Measurements from ENCODE around the gene TCEA2. TPM values are rescaled to one million over a fixed set of nuclear protein-coding genes. Genes with fewer than 3 reads are reported as not detected.

TCEA2 gene
- polyA plus RNA-seq, 3 donors: 15.7 to 24.3 (median 16.0) TPM

DNA sequence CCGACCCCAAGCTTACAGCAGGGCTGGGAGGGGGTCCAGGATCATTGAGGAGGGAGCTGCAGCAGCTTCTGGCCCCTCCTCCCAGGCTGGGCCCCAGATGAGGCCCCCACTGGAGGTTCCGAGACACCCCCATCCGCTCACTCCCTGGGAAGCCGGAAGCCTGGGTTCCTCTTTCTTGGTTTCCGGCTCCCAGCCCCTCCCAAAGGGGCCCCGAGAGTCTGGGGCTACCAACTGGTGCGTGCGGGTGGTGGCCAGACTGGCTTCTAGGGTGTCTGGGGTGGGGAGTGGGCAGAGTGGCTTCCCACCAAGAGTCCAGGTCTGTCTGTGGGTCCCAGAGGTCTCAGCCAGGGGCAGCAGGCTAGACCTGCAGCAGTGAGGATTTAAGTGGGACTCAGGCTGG lies 14.1 kb downstream of the TCEA2 start:
- Histone ChIP-seq H4K20me1 (ENCODE audit: insufficient read depth, low read length) (peaks cover 94% of the 10 kb centered on the region), H3K79me2 (ENCODE audit: insufficient read depth, low read length) (peaks cover 82% of the 10 kb centered on the region), H3K4me2 (replicated peaks; ENCODE audit: extremely low read depth, low read length, poor library complexity, severe bottlenecking) (peak overlapping the region; percentile 92), H3K27me3 (ENCODE audit: control insufficient read depth in 2 of 2, insufficient read depth in 2 of 2, low read length in 2 of 2) (no peaks in the 10 kb centered on the region), H3K9ac (ENCODE audit: insufficient read depth, low read length, poor library complexity, severe bottlenecking) (peak overlapping the region; percentile 88), H3K27ac (ENCODE audit: low read depth in 1 of 2, low read length in 2 of 2) (peak overlapping the region; percentile 81 to 86), H3K4me1 (ENCODE audit: control insufficient read depth in 1 of 2, insufficient read depth in 2 of 2, low read length in 2 of 2) (peaks cover 37 to 62% of the 10 kb centered on the region in 2 donors), H3K9me3 (replicated peaks in 1 of 2; ENCODE audit: control insufficient read depth in 1 of 2, insufficient read depth in 1 of 2, low read length in 2 of 2) (no peaks in the 10 kb centered on the region), H3K4me3 (replicated peaks in 1 of 3; ENCODE audit: low read depth in 2 of 3, low read length in 3 of 3) (peak overlapping the region; percentile 78 to 100 (median 84)), H3K36me3 (replicated peaks in 1 of 2; ENCODE audit: control insufficient read depth in 1 of 2, insufficient read depth in 2 of 2, low read length in 2 of 2) (peaks cover 42% of the 10 kb centered on the region in 2 donors), H2AFZ (ENCODE audit: insufficient read depth, low read depth, low read length, poor library complexity, severe bottlenecking) (no peak overlapping the region)
- DNase-seq: peak; percentile 64 to 85 (median 66)
- Mint-ChIP-seq H3K9me3 (no peaks in the 10 kb centered on the region), H3K36me3 (peaks cover 31 to 47% of the 10 kb centered on the region in 2 donors), H3K4me1 (peaks cover 43% of the 10 kb centered on the region), H3K4me3 (peak overlapping the region; percentile 95 to 97), H3K27me3 (ENCODE audit: low read depth in 3 of 3) (peaks cover 1 to 3% (median 3%) of the 10 kb centered on the region in 3 donors), H3K27ac (peak overlapping the region; percentile 82 to 94 (median 92))
- WGBS (ENCODE audit: insufficient coverage): 0% methylated on average over 3 of the region's 8 CpGs
- intact Hi-C loops (cut with micrococcal nuclease): no loop called here
- TF ChIP-seq, protein P1, sequence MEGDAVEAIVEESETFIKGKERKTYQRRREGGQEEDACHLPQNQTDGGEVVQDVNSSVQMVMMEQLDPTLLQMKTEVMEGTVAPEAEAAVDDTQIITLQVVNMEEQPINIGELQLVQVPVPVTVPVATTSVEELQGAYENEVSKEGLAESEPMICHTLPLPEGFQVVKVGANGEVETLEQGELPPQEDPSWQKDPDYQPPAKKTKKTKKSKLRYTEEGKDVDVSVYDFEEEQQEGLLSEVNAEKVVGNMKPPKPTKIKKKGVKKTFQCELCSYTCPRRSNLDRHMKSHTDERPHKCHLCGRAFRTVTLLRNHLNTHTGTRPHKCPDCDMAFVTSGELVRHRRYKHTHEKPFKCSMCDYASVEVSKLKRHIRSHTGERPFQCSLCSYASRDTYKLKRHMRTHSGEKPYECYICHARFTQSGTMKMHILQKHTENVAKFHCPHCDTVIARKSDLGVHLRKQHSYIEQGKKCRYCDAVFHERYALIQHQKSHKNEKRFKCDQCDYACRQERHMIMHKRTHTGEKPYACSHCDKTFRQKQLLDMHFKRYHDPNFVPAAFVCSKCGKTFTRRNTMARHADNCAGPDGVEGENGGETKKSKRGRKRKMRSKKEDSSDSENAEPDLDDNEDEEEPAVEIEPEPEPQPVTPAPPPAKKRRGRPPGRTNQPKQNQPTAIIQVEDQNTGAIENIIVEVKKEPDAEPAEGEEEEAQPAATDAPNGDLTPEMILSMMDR (IDR thresholded peaks at IDR 0.05): no peak

DNA sequence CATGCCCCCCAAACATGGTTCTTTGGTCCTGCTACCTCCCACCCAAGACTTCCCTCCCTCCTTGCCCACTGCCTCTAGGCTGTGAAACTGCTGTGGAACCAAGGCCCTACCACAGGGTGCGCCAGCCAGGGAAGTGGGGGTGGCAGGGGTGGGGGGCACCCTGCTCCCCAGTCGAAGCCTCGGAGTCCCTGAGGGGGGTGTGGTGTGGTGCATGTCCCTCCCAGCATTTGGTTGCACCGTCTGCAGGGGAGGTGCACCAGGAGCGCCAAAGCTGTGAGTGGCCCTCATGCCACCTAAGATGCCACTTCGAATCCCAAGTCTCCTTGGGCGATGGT lies 14.5 kb downstream of the TCEA2 start:
- DNase-seq: no peak
- peak overlapping the region; percentile 78 to 100 (median 84) for H3K4me3 ChIP-seq (replicated peaks in 1 of 3; ENCODE audit: low read depth in 2 of 3, low read length in 3 of 3)
- H3K27me3 ChIP-seq (ENCODE audit: control insufficient read depth in 2 of 2, insufficient read depth in 2 of 2, low read length in 2 of 2): no peaks in the 10 kb centered on the region
- peak overlapping the region; percentile 92 for H3K4me2 ChIP-seq (replicated peaks; ENCODE audit: extremely low read depth, low read length, poor library complexity, severe bottlenecking)
- no peak overlapping the region for H2AFZ ChIP-seq (ENCODE audit: insufficient read depth, low read depth, low read length, poor library complexity, severe bottlenecking)
- TF ChIP-seq, protein P1 (IDR thresholded peaks at IDR 0.05): no peak
- peaks cover 86% of the 10 kb centered on the region for H3K79me2 ChIP-seq (ENCODE audit: insufficient read depth, low read length)
- H3K9me3 ChIP-seq (replicated peaks in 1 of 2; ENCODE audit: control insufficient read depth in 1 of 2, insufficient read depth in 1 of 2, low read length in 2 of 2): no peaks in the 10 kb centered on the region
- Mint-ChIP-seq H3K4me3 (peak overlapping the region; percentile 95 to 97), H3K4me1 (peaks cover 44% of the 10 kb centered on the region), H3K36me3 (peaks cover 27 to 43% of the 10 kb centered on the region in 2 donors), H3K27ac (peak overlapping the region in 6 of 7 donors; percentile 89 to 94 (median 93)), H3K27me3 (ENCODE audit: low read depth in 3 of 3) (peaks cover 3% of the 10 kb centered on the region in 3 donors), H3K9me3 (no peaks in the 10 kb centered on the region)
- H4K20me1 ChIP-seq (ENCODE audit: insufficient read depth, low read length): peaks cover 94% of the 10 kb centered on the region
- peaks cover 38% of the 10 kb centered on the region in 2 donors for H3K36me3 ChIP-seq (replicated peaks in 1 of 2; ENCODE audit: control insufficient read depth in 1 of 2, insufficient read depth in 2 of 2, low read length in 2 of 2)
- intact Hi-C loops (cut with micrococcal nuclease): no loop called here
- H3K27ac ChIP-seq (ENCODE audit: low read depth in 1 of 2, low read length in 2 of 2): peak overlapping the region; percentile 81 to 86
- 0% methylated on average over 4 of the region's 7 CpGs for WGBS (ENCODE audit: insufficient coverage)
- peaks cover 41 to 67% of the 10 kb centered on the region in 2 donors for H3K4me1 ChIP-seq (ENCODE audit: control insufficient read depth in 1 of 2, insufficient read depth in 2 of 2, low read length in 2 of 2)
- peak overlapping the region; percentile 88 for H3K9ac ChIP-seq (ENCODE audit: insufficient read depth, low read length, poor library complexity, severe bottlenecking)

Data from CD14-positive monocyte (primary cell).